NCI-H1436 treated with DMSO at 0.1 percent for 48 hours (cell line): ENCODE measurements around the gene HOXA11.

Experiments
- DNase-seq: peaks from one replicate; lab custom pipeline; 2025; lab: John Stamatoyannopoulos, UW

The HOXA11 gene

GRCh38 chr7:27185013-27185853 lies at the start of gene HOXA11:
HOXA11 (minus strand) TSS chr7:27185232; CDS start chr7:27185144, 88 bp downstream.
- no peak for DNase-seq

GRCh38 chr7:27229448-27229847 lies 44.4 kb upstream of the HOXA11 start:
- DNase-seq: no peak

GRCh38 chr7:27224983-27225934 lies 40.2 kb upstream of the HOXA11 start:
- no peak for DNase-seq

GRCh38 chr7:27223941-27224575 lies 39.0 kb upstream of the HOXA11 start:
- DNase-seq: no peak

- no peak for DNase-seq
Observed at GRCh38 chr7:27221201-27221797, 36.3 kb upstream of the HOXA11 start.

- no peak for DNase-seq
Observed at GRCh38 chr7:27220440-27220955, 35.5 kb upstream of the HOXA11 start.

GRCh38 chr7:27219821-27220220 lies 34.8 kb upstream of the HOXA11 start:
- DNase-seq: no peak

GRCh38 chr7:27217951-27218350 lies 32.9 kb upstream of the HOXA11 start:
- DNase-seq: no peak

- no peak for DNase-seq
Observed at GRCh38 chr7:27215356-27215755, 30.3 kb upstream of the HOXA11 start.

- no peak for DNase-seq
Observed at GRCh38 chr7:27214239-27214950, 29.4 kb upstream of the HOXA11 start.

- no peak for DNase-seq
Observed at GRCh38 chr7:27213433-27214238, 28.6 kb upstream of the HOXA11 start.

GRCh38 chr7:27212497-27213432 lies 27.7 kb upstream of the HOXA11 start:
- DNase-seq: no peak

- no peak for DNase-seq
Observed at GRCh38 chr7:27211764-27212204, 26.8 kb upstream of the HOXA11 start.

- DNase-seq: no peak
Observed at GRCh38 chr7:27211084-27211446, 26.0 kb upstream of the HOXA11 start.

- DNase-seq: no peak
Observed at GRCh38 chr7:27210441-27211083, 25.5 kb upstream of the HOXA11 start.

- DNase-seq: no peak
Observed at GRCh38 chr7:27209933-27210440, 25.0 kb upstream of the HOXA11 start.

- no peak for DNase-seq
Observed at GRCh38 chr7:27208998-27209397, 24.0 kb upstream of the HOXA11 start.

- no peak for DNase-seq
Observed at GRCh38 chr7:27207348-27207985, 22.4 kb upstream of the HOXA11 start.
